DOHH2 (cell line): ENCODE results near the gene RSPO4.

Experiments
- H3F3A ChIP-seq: fragments of 200-600 bp; sonication (generic), shearing (Covaris generic); 2 replicates; pipeline ENCODE4 v1.6.0; 2016; ENCODE audit warnings: antibody characterized with exemption, mild to moderate bottlenecking; ENCODE audit not compliant: control insufficient read depth, insufficient read depth
- H3K27ac ChIP-seq: fragments of 200-600 bp; sonication (generic); 2 replicates; pipeline ENCODE4 v1.5.1; 2014; ENCODE audit warnings: low read depth, mild to moderate bottlenecking, low read length, moderate library complexity
- H3K27me3 ChIP-seq: fragments of 200-600 bp; sonication (generic); 2 replicates; pipeline ENCODE4 v1.6.1; 2014; ENCODE audit warnings: mild to moderate bottlenecking, low read length, mixed read lengths; ENCODE audit not compliant: control insufficient read depth
- H3K36me3 ChIP-seq: fragments of 200-600 bp; sonication (generic); 2 replicates; pipeline ENCODE4 v1.6.1; 2014; ENCODE audit warnings: mild to moderate bottlenecking, low read length, moderate library complexity, mixed read lengths; ENCODE audit not compliant: control insufficient read depth
- H3K4me1 ChIP-seq: fragments of 200-600 bp; sonication (generic); 2 replicates; pipeline ENCODE4 v1.6.1; 2014; ENCODE audit warnings: mild to moderate bottlenecking, low read length, mixed read lengths; ENCODE audit not compliant: control insufficient read depth
- H3K4me2 ChIP-seq: fragments of 200-600 bp; sonication (generic); 2 replicates; pipeline ENCODE4 v1.6.0; 2014; ENCODE audit warnings: mild to moderate bottlenecking, low read length, moderate library complexity
- H3K4me3 ChIP-seq: fragments of 200-600 bp; sonication (generic); 2 replicates; pipeline ENCODE4 v1.5.1; 2014; ENCODE audit warnings: mild to moderate bottlenecking, low read length, mixed read lengths
- H3K79me2 ChIP-seq: fragments of 200-600 bp; sonication (generic); 2 replicates; pipeline ENCODE4 v1.6.1; 2014; ENCODE audit warnings: mild to moderate bottlenecking, low read length, mixed read lengths; ENCODE audit not compliant: control insufficient read depth
- H3K9me2 ChIP-seq: fragments of 200-600 bp; sonication (generic); replicated peaks from 2 replicates; pipeline ENCODE4 v1.6.1; 2014; ENCODE audit warnings: mild to moderate bottlenecking, low read length, mixed read lengths; ENCODE audit not compliant: control insufficient read depth
- H3K9me3 ChIP-seq: fragments of 200-600 bp; sonication (generic); 2 replicates; pipeline ENCODE4 v1.6.1; 2014; ENCODE audit warnings: antibody characterized with exemption, low read length, mixed read lengths; ENCODE audit not compliant: control insufficient read depth, insufficient read depth
- H4K20me1 ChIP-seq: fragments of 200-600 bp; sonication (generic); 2 replicates; pipeline ENCODE4 v1.6.0; 2014; ENCODE audit warnings: low read depth, mild to moderate bottlenecking, antibody characterized with exemption, low read length, moderate library complexity; ENCODE audit not compliant: control insufficient read depth, insufficient read depth
- EZH2phosphoT487 ChIP-seq: fragments of 200-600 bp; sonication (generic); IDR thresholded peaks from 2 replicates; pipeline ENCODE4 v1.6.1; 2017; ENCODE audit warnings: borderline replicate concordance, mild to moderate bottlenecking, antibody characterized with exemption, low read length, moderate library complexity, mixed read lengths
- TF ChIP-seq, protein P1 (sequence below): fragments of 200-600 bp; sonication (generic); IDR thresholded peaks from one replicate; pipeline ENCODE4 v1.5.1; 2014; ENCODE audit warnings: antibody characterized with exemption, mild to moderate bottlenecking, low read depth, low read length; ENCODE audit not compliant: poor library complexity, severe bottlenecking

RSPO4 gene

DNA sequence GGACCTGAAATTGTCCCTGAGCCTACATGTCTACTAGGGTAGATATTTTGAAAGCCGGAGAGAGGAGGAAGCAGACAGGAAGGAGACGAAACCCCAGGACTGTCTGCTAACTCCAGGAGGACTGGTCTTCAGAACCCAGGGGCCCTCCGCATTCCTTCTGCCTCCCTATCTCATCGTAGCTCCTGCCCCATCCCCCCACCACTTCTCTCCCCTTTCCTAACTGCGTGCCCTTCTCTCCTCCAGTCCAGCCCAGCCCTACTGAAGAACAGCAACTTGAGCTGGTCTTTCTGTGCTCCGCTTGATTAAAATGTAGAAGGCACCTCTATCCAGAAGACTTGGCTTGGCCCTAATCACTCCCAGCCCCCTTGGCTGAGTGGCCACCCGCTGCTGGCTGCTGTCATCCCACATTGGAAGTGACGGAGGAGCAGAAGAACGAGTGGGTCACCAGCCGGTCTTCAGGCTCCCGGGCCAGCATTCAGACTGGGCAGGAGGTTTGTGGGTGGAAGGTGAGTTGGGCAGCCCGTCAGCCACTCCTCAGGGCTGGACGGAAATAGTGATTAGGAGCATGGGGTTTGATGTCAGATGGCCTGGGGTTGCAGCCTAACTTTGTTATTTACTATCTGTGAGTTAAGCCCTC, 57.2 kb downstream of the RSPO4 start:
- no peaks in the 10 kb centered on the region for H3K4me1 ChIP-seq
- no peaks in the 10 kb centered on the region for H4K20me1 ChIP-seq
- no peaks in the 10 kb centered on the region for H3K27me3 ChIP-seq
- H3K4me2 ChIP-seq: no peak overlapping the region
- H3K9me3 ChIP-seq: no peaks in the 10 kb centered on the region
- no peaks in the 10 kb centered on the region for H3K79me2 ChIP-seq
- H3K36me3 ChIP-seq: no peaks in the 10 kb centered on the region
- no peak for TF ChIP-seq EZH2phosphoT487
- TF ChIP-seq, protein P1, sequence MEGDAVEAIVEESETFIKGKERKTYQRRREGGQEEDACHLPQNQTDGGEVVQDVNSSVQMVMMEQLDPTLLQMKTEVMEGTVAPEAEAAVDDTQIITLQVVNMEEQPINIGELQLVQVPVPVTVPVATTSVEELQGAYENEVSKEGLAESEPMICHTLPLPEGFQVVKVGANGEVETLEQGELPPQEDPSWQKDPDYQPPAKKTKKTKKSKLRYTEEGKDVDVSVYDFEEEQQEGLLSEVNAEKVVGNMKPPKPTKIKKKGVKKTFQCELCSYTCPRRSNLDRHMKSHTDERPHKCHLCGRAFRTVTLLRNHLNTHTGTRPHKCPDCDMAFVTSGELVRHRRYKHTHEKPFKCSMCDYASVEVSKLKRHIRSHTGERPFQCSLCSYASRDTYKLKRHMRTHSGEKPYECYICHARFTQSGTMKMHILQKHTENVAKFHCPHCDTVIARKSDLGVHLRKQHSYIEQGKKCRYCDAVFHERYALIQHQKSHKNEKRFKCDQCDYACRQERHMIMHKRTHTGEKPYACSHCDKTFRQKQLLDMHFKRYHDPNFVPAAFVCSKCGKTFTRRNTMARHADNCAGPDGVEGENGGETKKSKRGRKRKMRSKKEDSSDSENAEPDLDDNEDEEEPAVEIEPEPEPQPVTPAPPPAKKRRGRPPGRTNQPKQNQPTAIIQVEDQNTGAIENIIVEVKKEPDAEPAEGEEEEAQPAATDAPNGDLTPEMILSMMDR: no peak
- H3K9me2 ChIP-seq: no peaks in the 10 kb centered on the region
- H3K27ac ChIP-seq: no peak overlapping the region
- H3F3A ChIP-seq: no peaks in the 10 kb centered on the region
- H3K4me3 ChIP-seq: no peak overlapping the region

DNA sequence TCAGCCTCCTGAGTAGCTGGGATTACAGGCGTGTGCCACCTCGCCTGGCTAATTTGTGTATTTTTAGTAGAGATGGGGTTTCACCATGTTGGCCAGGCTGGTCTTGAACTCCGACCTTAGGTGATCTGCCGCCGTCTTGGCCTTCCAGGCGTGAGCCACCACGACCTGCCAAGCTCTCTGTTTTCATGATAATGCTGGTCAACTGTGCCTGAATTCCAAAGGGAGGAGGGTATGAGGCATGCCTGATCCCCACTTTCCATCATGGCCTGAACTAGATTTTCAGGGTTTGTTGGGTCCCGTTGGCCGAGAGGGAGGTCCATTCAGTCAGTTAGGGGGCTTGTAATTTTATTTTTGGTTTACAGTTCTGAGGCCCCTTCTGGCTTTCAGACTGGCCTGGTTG, 58.0 kb downstream of the RSPO4 start:
- H3K9me2 ChIP-seq: no peaks in the 10 kb centered on the region
- no peak overlapping the region for H3K27ac ChIP-seq
- H3K27me3 ChIP-seq: no peaks in the 10 kb centered on the region
- H3K4me1 ChIP-seq: no peaks in the 10 kb centered on the region
- H4K20me1 ChIP-seq: no peaks in the 10 kb centered on the region
- H3F3A ChIP-seq: no peaks in the 10 kb centered on the region
- no peaks in the 10 kb centered on the region for H3K79me2 ChIP-seq
- TF ChIP-seq EZH2phosphoT487: no peak
- TF ChIP-seq, protein P1: no peak
- no peaks in the 10 kb centered on the region for H3K9me3 ChIP-seq
- H3K4me3 ChIP-seq: no peak overlapping the region
- no peaks in the 10 kb centered on the region for H3K36me3 ChIP-seq
- no peak overlapping the region for H3K4me2 ChIP-seq

DNA sequence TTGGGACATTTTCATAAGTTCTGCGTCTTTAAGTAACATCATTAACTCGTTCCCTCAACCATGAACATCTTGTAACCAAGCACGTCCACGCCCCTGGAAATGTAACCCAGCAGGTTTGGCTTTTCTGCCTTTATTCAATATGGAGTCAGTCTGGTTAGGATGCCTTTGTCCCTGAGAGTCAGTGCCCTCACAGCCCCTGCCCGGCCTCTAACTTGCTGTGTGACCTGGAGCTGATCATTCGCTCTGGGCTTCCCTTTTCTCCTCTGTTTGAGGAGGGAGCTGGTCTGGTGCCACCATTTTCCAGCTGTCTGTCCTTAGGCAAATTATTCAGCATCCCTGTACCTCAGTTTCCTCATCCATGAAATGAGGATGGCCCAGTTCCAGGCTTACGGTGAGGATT, 59.5 kb downstream of the RSPO4 start:
- Histone ChIP-seq H3K79me2 (no peaks in the 10 kb centered on the region), H4K20me1 (no peaks in the 10 kb centered on the region), H3K27me3 (no peaks in the 10 kb centered on the region), H3K4me1 (no peaks in the 10 kb centered on the region), H3K4me3 (no peak overlapping the region), H3K4me2 (no peak overlapping the region), H3K9me3 (no peaks in the 10 kb centered on the region), H3K9me2 (no peaks in the 10 kb centered on the region), H3F3A (no peaks in the 10 kb centered on the region), H3K27ac (no peak overlapping the region), H3K36me3 (no peaks in the 10 kb centered on the region)
- TF ChIP-seq EZH2phosphoT487: no peak
- TF ChIP-seq, protein P1: no peak
